Bronchial epithelial cell (primary cell): ENCODE measurements around the gene PDZD4. TPM values are rescaled to one million over a fixed set of nuclear protein-coding genes. Genes with fewer than 3 reads are reported as not detected.

Experiments
- DNase-seq: peaks from one replicate; pipeline ENCODE4 v3.0.0-alpha.2; 2010; ENCODE audit warnings: low read depth
- FAIRE-seq: peaks from 2 replicates; lab custom pipeline; 2011; peaks lifted over from hg19 to GRCh38; lab: Jason Lieb, UNC
- H3K27me3 ChIP-seq: 2 replicates; pipeline ENCODE4 v1.5.1; 2011; ENCODE audit warnings: low read length; ENCODE audit not compliant: control insufficient read depth, insufficient read depth
- H3K36me3 ChIP-seq: 2 replicates; pipeline ENCODE4 v1.5.1; 2011; ENCODE audit warnings: low read length; ENCODE audit not compliant: control insufficient read depth, insufficient read depth
- H3K4me3 ChIP-seq: 2 replicates; pipeline ENCODE4 v1.5.1; 2011; ENCODE audit warnings: mild to moderate bottlenecking, low read depth, low read length, control low read depth
- CTCF ChIP-seq: IDR thresholded peaks from 2 replicates; pipeline ENCODE4 v1.5.1; 2011; ENCODE audit warnings: mild to moderate bottlenecking, moderate library complexity, low read length, control low read depth, inconsistent platforms; ENCODE audit not compliant: insufficient read depth, severe bottlenecking
- total RNA-seq: library from RNA; depleted of rRNA; stranded (reverse); fragments of >200 nt; gene quantifications from 2 replicates; pipeline ENCODE4 v1.2.1, GENCODE V29; 2014

Gene PDZD4
- total RNA-seq, result under 0.01 TPM in 2 replicates

GRCh38 chrX:153829799-153830639 is at the start of gene PDZD4:
Gene PDZD4, minus strand, starts transcription at chrX:153830544. Its CDS starts 246 bp downstream, at chrX:153830298.
- DNase-seq (no peak), FAIRE-seq (no peak)
- Histone ChIP-seq H3K4me3 (no peak within 1 kb of the TSS), H3K27me3 (peaks cover 12% of the 10 kb centered on the region), H3K36me3 (no peaks in the 10 kb centered on the region)
- no peak for TF ChIP-seq CTCF

- no peak for TF ChIP-seq CTCF
- peaks cover 1% of the 10 kb centered on the region for H3K27me3 ChIP-seq
- no peak for FAIRE-seq
Observed at GRCh38 chrX:153879741-153880439, 49.5 kb upstream of the PDZD4 start.

GRCh38 chrX:153878969-153879653 is 48.8 kb upstream of the PDZD4 start:
- FAIRE-seq (no peak), DNase-seq (no peak)
- H3K4me3 ChIP-seq, result no peak overlapping the region
- H3K27me3 ChIP-seq, result no peaks in the 10 kb centered on the region
- H3K36me3 ChIP-seq, result no peaks in the 10 kb centered on the region
- TF ChIP-seq CTCF, result no peak

More at GRCh38 chrX:153879741-153880439, 49.5 kb upstream of the PDZD4 start:
- Histone ChIP-seq H3K36me3 (no peaks in the 10 kb centered on the region), H3K4me3 (no peak overlapping the region)
- no peak for DNase-seq

GRCh38 chrX:153878345-153878744 is 48.0 kb upstream of the PDZD4 start:
- H3K27me3 ChIP-seq, result no peaks in the 10 kb centered on the region
- H3K4me3 ChIP-seq, result no peak overlapping the region
- no peak for FAIRE-seq
- no peak for DNase-seq
- TF ChIP-seq CTCF, result no peak
- H3K36me3 ChIP-seq, result no peaks in the 10 kb centered on the region

- FAIRE-seq, result no peak
Observed at GRCh38 chrX:153877571-153878261, 47.4 kb upstream of the PDZD4 start.

More at GRCh38 chrX:153877571-153878261, 47.4 kb upstream of the PDZD4 start:
- TF ChIP-seq CTCF, result no peak
- no peaks in the 10 kb centered on the region for H3K27me3 ChIP-seq
- H3K36me3 ChIP-seq, result no peaks in the 10 kb centered on the region
- H3K4me3 ChIP-seq, result no peak overlapping the region
- no peak for DNase-seq
